ENCODE data around the gene TMC7. TPM values are rescaled to one million over a fixed set of nuclear protein-coding genes. Genes with fewer than 3 reads are reported as not detected.
A peak's percentile ranks its signal among the peaks of the same experiment; 100 is the strongest.

TMC7 gene
- total RNA-seq, 1 experiment from 2014 or later: 4.3 TPM

DNA sequence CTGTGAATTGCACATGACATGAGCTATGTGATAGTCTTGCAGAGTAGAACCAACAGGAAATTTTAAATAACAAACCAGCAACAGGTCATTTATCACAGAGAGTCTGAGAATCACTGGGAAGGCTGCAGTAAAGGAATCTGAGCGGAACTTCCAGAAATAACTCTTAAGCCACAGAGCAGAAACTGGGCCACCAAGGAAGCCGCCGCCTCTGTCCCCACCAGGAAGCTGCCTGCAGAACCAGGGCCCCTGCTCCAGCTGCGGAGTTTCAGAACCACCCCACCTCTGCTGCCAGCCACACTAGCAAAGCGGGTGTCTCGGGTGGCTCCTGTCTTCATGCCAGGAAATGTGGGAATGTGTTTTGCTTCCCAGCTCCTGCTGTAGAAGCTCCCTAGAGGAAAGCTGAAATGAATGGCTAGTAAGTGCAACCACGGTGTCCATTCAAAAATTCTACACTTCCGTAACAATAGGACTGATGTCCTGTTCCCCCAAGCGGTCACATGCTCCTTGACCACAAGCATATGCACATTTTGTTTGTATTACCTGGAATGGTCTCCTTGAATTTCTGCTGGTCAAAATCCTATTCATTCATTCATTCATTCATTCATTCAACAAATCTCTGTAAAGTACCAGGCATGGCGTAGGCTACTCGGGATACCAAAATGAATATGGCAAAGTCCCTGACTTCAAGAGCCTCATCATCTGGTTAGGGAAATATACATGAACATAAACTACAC, 122.3 kb downstream of the TMC7 start:
- no peak overlapping the region for H2BK12ac ChIP-seq (ENCODE audit: insufficient read length, low read depth, low read length)
- H3K79me2 ChIP-seq (ENCODE audit: insufficient read depth, low read length): no peaks in the 10 kb centered on the region
- H3K27me3 ChIP-seq (ENCODE audit: insufficient read depth, low read length): no peaks in the 10 kb centered on the region
- H4K5ac ChIP-seq (ENCODE audit: insufficient read length, low read depth, low read length): no peak overlapping the region
- no peak overlapping the region for H2BK20ac ChIP-seq (ENCODE audit: low read depth, low read length, poor library complexity, severe bottlenecking)
- H2BK5ac ChIP-seq (ENCODE audit: insufficient read length, low read length): no peak overlapping the region
- no peak overlapping the region for H3K18ac ChIP-seq (ENCODE audit: insufficient read length, low read depth, low read length)
- TF ChIP-seq, protein P1, sequence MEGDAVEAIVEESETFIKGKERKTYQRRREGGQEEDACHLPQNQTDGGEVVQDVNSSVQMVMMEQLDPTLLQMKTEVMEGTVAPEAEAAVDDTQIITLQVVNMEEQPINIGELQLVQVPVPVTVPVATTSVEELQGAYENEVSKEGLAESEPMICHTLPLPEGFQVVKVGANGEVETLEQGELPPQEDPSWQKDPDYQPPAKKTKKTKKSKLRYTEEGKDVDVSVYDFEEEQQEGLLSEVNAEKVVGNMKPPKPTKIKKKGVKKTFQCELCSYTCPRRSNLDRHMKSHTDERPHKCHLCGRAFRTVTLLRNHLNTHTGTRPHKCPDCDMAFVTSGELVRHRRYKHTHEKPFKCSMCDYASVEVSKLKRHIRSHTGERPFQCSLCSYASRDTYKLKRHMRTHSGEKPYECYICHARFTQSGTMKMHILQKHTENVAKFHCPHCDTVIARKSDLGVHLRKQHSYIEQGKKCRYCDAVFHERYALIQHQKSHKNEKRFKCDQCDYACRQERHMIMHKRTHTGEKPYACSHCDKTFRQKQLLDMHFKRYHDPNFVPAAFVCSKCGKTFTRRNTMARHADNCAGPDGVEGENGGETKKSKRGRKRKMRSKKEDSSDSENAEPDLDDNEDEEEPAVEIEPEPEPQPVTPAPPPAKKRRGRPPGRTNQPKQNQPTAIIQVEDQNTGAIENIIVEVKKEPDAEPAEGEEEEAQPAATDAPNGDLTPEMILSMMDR (conservative IDR thresholded peaks at IDR 0.05): no peak
- H4K8ac ChIP-seq (replicated peaks; ENCODE audit: insufficient read length, low read depth, low read length): no peak overlapping the region
- no peak overlapping the region for H2BK15ac ChIP-seq (ENCODE audit: low read depth, low read length)
- no peak overlapping the region for H3T11ph ChIP-seq (ENCODE audit: low read length)
- no peak overlapping the region for H3K4me2 ChIP-seq (ENCODE audit: insufficient read depth, insufficient read length, low read length)
- H3K4ac ChIP-seq (ENCODE audit: low read depth, low read length): no peak overlapping the region
- no peaks in the 10 kb centered on the region for H3K9me3 Mint-ChIP-seq
- H3K4me3 Mint-ChIP-seq: no peak overlapping the region
- no peaks in the 10 kb centered on the region for H4K20me1 ChIP-seq (ENCODE audit: control insufficient read depth, insufficient read depth, insufficient read length)
- H3K79me1 ChIP-seq (ENCODE audit: insufficient read depth, low read depth, low read length, poor library complexity, severe bottlenecking): no peaks in the 10 kb centered on the region
- no CpG with 5 or more reads among the region's 11 CpGs for WGBS (ENCODE audit: extremely low coverage, insufficient read length, low lambda C conversion rate)
- no peak overlapping the region for H3K14ac ChIP-seq (ENCODE audit: insufficient read depth, low read length)
- no peak overlapping the region for H3K9ac ChIP-seq (ENCODE audit: extremely low read depth, insufficient read length, low read length)
- H3K23me2 ChIP-seq (ENCODE audit: insufficient read length, low read depth, low read length, poor library complexity, severe bottlenecking): no peaks in the 10 kb centered on the region
- no peak overlapping the region for H2AFZ ChIP-seq (ENCODE audit: low read length)
- no peak overlapping the region for H4K91ac ChIP-seq (ENCODE audit: insufficient read length, low read depth, low read length)
- H3K56ac ChIP-seq (ENCODE audit: insufficient read length, low read depth, low read length): no peak overlapping the region
- no peaks in the 10 kb centered on the region; the same call in 1 of the 2 replicates for H3K4me1 ChIP-seq (ENCODE audit: insufficient read depth, low read length)
- no peak for DNase-seq
- no peak overlapping the region for H2AK5ac ChIP-seq (ENCODE audit: insufficient read length, low read length)
- no peak overlapping the region for H3K27ac ChIP-seq (ENCODE audit: insufficient read length, low read depth, low read length)
- no peak overlapping the region for H2BK120ac ChIP-seq (ENCODE audit: low read depth, low read length, poor library complexity, severe bottlenecking)
- no peaks in the 10 kb centered on the region for H3K36me3 Mint-ChIP-seq (ENCODE audit: insufficient read depth in 1 of 3, low read depth in 3 of 3)
- 0 out of 7 replicates have a peak overlapping the region, but pooled peaks of 1 of the 3 experiments have one; percentile 24 for H3K27ac Mint-ChIP-seq
- no peak overlapping the region for H3K23ac ChIP-seq (ENCODE audit: insufficient read length, low read depth, low read length)
- H3K9me3 ChIP-seq (ENCODE audit: control insufficient read depth, low read depth, low read length): no peaks in the 10 kb centered on the region
- H3K27me3 Mint-ChIP-seq (ENCODE audit: low read depth): no peaks in the 10 kb centered on the region; the same call in none of the 2 replicates
- peaks cover 13 to 16% of the 10 kb centered on the region in 2 experiments for H3K4me1 Mint-ChIP-seq
